ENCODE data around the gene FNDC3B.

DNA sequence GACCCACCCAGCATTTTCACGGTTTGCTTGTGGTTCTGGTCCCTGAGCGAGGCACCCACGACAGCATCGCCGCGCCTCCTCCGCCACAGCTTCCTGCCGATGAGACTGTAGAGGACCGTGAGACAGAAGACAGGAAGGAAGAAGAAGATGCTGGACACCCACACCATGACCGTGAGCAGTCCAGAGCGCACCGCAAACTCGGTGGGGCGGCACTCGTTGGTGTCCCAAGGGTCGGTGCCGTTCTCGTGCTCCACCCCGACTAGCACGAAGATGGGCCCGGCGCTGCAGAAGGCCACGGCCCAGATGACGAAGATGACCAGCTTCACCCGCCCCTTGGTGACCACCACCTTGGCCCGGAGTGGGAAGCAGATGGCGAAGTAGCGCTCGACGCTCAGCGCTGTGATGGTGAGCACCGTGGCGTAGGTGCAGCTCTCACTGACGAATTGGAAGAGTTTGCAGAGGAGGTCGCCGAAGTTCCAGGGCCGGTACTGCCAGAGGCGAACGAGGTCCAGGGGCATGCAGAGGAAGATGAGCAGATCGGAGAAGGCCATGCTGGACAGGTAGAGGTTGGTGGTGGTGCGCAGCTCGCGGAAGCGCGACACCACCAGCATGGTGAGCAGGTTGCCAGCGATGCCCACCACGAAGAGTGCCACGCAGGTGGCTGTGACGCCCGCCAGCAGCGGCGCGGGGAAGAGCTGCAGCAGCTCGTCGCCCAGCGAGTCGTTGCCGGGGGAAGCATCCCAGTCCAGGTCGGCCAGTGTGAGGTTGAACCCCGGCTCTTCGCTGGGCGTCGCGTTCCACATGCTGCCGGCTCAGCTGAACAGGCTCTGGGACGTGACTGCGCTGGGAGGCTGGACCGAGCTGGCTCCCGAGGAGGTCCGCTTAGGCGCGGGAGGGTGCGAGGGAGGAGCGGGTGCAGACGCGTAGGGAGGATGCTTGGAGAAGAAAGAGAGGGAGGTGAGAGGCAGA, 408.5 kb downstream of the FNDC3B start, which contains the start of gene GHSR:
- TF ChIP-seq, protein P1, sequence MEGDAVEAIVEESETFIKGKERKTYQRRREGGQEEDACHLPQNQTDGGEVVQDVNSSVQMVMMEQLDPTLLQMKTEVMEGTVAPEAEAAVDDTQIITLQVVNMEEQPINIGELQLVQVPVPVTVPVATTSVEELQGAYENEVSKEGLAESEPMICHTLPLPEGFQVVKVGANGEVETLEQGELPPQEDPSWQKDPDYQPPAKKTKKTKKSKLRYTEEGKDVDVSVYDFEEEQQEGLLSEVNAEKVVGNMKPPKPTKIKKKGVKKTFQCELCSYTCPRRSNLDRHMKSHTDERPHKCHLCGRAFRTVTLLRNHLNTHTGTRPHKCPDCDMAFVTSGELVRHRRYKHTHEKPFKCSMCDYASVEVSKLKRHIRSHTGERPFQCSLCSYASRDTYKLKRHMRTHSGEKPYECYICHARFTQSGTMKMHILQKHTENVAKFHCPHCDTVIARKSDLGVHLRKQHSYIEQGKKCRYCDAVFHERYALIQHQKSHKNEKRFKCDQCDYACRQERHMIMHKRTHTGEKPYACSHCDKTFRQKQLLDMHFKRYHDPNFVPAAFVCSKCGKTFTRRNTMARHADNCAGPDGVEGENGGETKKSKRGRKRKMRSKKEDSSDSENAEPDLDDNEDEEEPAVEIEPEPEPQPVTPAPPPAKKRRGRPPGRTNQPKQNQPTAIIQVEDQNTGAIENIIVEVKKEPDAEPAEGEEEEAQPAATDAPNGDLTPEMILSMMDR (IDR thresholded peaks at IDR 0.05), result no peak
- no peak for TF ChIP-seq POLR2A (IDR thresholded peaks at IDR 0.05)

All from testis (tissue), 2 donors.